Mesangial cell (primary cell): ENCODE measurements around the gene AIMP1. TPM values are rescaled to one million over a fixed set of nuclear protein-coding genes. Genes with fewer than 3 reads are reported as not detected.

Source experiments
- total RNA-seq: library from RNA; depleted of rRNA; stranded (reverse); fragments of >200 nt; gene quantifications from 2 replicates; pipeline ENCODE4 v1.2.3, GENCODE V29; 2015

Gene AIMP1
- 6.5 and 10.8 TPM in 2 replicates for total RNA-seq

DNA sequence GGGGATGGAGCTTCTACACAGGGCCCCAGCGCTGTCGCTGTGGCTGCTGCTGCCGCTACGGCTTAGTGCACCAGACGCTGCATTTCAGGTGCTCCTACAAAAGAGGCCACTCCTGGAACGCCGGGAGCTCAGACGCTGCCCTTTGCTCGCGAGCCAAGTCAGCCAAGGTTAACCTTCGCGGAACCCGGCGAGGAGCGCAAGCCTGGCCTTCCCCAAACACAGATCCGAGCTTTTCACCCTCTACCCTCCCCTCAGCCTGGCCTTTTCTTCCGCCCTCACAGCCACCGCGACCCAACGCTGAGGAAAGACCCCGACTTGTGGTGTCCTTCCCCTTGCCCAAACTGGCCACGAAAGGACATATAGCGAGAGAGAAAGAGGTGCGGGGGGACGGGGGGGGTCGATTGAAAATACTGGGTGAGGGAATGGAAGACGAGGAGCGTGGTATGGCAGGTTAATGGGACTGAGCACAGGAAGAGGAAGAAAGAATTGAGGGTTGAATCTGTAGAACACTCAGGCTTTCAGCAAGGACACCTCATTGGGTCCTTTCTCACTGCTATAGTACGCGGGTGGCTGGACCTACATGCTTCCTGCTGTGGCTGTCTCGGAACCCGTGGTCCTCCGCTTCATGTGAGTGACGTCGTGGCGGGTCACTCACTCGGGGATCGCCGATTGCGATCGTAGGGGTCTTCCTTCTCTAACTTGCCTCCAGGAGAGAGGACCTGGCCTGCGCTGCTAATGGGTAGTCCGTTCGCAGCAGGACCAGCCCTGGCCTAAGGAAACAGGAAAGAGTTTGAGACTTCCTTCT, at the start of gene AIMP1, which contains the start of gene TBCK:
Gene AIMP1 (plus strand): TSS at position 583 of the 805 bp plus-strand sequence. CDS start 8,460 bp downstream, outside the sequence.
Gene TBCK (minus strand): TSS at position 242 of the 805 bp plus-strand sequence. CDS start 7,249 bp downstream, outside the sequence.

DNA sequence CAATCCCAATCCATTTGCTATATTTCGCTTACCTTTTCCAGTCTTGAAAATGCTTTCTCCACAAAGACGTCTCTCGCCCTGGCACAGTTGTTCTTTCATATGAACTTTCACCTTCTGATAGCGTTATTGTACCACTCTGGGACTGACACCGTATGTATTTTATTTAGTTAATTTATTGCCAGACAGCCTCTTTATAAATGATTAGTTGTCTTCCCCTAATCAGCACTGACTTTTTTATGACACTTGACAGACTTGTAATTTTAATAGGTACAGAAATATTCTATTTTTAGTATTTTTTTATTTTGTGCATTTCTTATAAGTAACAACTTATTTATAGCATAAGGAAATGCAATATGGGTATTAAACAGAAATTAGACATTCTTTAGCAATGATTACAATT, 52.3 kb downstream of the AIMP1 start, which contains the start of gene GIMD1:
Gene GIMD1 (minus strand): TSS at position 101 of the 400 bp plus-strand sequence. CDS start 1,343 bp downstream, outside the sequence.

Other genes starting within 250 kb of the AIMP1 start
- 12.5 and 18.6 TPM in 2 replicates for gene TBCK, start 341 bp upstream of the AIMP1 start, total RNA-seq
- not detected in 2 replicates for gene GIMD1, start 52.2 kb downstream of the AIMP1 start, total RNA-seq